Left lung (tissue), 10 donors: Measurements from ENCODE around the gene TSPO2. TPM values are rescaled to one million over a fixed set of nuclear protein-coding genes. Genes with fewer than 3 reads are reported as not detected.

Experiments used
- ATAC-seq: fragments of 200-7000 bp; cut with Tn5 transposase; one replicate; pipeline ENCODE4 v1.9.1; 2020; ENCODE audit warnings: moderate library complexity
- DNase-seq, 4 donors: peaks; one replicate each; pipeline ENCODE4 v3.0.0-alpha.2; 2013 to 2020
- H3K27ac ChIP-seq, 2 donors: fragments of 200-600 bp; sonication (generic) in 1 of 2; one replicate each; pipeline versions ENCODE4 v1.5.0 to v1.8.0; 2020 to 2021
- H3K27me3 ChIP-seq, 2 donors: fragments of 200-600 bp; sonication (generic) in 1 of 2; one replicate each; pipeline versions ENCODE4 v1.5.0 to v1.8.0; 2020 to 2021
- H3K36me3 ChIP-seq, 2 donors: fragments of 200-600 bp; sonication (generic) in 1 of 2; one replicate each; pipeline versions ENCODE4 v1.5.0 to v1.8.0; 2020 to 2021
- H3K4me1 ChIP-seq, 2 donors: fragments of 200-600 bp; one replicate each; pipeline ENCODE4 v1.8.0; 2021
- H3K4me3 ChIP-seq, 2 donors: fragments of 200-600 bp; sonication (generic) in 1 of 2; one replicate each; pipeline versions ENCODE4 v1.5.0 to v1.8.0; 2020 to 2021; ENCODE audit warnings: mild to moderate bottlenecking in 1 of 2
- H3K9me3 ChIP-seq, 2 donors: fragments of 200-600 bp; sonication (generic) in 1 of 2; one replicate each; pipeline versions ENCODE4 v1.5.0 to v1.8.0; 2020 to 2021
- intact Hi-C, 2 donors: fragments of 100-400 bp; cut with DNase I; formaldehyde crosslinking; loops; one replicate each; pipeline versions ENCODE4 v1.11.2 to v1.14.2; 2022
- polyA plus RNA-seq, 6 donors: library from polyadenylated mRNA; unstranded; fragments of 120-200 nt; gene quantifications; one replicate each; pipeline ENCODE4 v1.2.1, GENCODE V29; 2013; ENCODE audit not compliant: insufficient read length in 6 of 6
- total RNA-seq, 2 donors: library from RNA; stranded (reverse); fragmentation: NEBNext Ultra II Directional; extraction: Animal tissue kit (Norgen Biotek cat#: 25700); gene quantifications; one replicate each; pipeline ENCODE4 v1.2.1, GENCODE V29; 2021
- TF ChIP-seq, protein P1 (sequence below), 2 donors: fragments of 200-600 bp; sonication (generic) in 1 of 2; IDR thresholded peaks; one replicate each; pipeline versions ENCODE4 v1.5.0 to v1.8.0; 2021; ENCODE audit warnings: antibody characterized with exemption in 2 of 2
- donor health status: DM: no; HTN: yes; CAD: no.
- donor health status: DM: no; HTN: no; CAD: no.

TSPO2 gene
- total and polyA plus RNA-seq, 8 donors, result 0.52 to 1.5 (median 1.1) TPM; not detected in 2

DNA sequence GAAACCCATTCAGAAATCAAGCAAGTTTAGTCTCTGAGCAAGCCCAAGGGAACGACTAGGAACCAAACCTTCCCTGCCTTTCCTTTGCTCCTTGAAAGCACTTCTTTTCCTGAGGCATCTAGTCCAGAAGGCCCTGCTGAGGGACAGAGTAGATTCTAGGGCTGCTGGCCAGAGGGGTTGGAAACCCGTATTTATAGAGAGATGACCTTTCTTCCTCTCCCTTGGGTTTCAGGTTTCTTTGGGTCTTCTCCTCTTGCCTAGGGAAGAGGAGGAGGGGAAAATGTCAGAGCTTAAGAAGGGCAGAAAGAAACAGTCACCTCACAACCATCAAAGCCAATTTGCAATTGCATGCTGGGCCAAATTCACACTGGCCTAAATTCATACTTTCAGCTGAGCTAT lies 16.5 kb downstream of the TSPO2 start:
- Histone ChIP-seq H3K27me3 (no peaks in the 10 kb centered on the region), H3K4me1 (no peaks in the 10 kb centered on the region), H3K9me3 (no peaks in the 10 kb centered on the region), H3K4me3 (no peak overlapping the region), H3K27ac (no peak overlapping the region), H3K36me3 (peaks cover 0 to 12% of the 10 kb centered on the region in 2 donors)
- intact Hi-C loops, result no loop called here
- no peak for ATAC-seq
- no peak for DNase-seq
- TF ChIP-seq, protein P1, sequence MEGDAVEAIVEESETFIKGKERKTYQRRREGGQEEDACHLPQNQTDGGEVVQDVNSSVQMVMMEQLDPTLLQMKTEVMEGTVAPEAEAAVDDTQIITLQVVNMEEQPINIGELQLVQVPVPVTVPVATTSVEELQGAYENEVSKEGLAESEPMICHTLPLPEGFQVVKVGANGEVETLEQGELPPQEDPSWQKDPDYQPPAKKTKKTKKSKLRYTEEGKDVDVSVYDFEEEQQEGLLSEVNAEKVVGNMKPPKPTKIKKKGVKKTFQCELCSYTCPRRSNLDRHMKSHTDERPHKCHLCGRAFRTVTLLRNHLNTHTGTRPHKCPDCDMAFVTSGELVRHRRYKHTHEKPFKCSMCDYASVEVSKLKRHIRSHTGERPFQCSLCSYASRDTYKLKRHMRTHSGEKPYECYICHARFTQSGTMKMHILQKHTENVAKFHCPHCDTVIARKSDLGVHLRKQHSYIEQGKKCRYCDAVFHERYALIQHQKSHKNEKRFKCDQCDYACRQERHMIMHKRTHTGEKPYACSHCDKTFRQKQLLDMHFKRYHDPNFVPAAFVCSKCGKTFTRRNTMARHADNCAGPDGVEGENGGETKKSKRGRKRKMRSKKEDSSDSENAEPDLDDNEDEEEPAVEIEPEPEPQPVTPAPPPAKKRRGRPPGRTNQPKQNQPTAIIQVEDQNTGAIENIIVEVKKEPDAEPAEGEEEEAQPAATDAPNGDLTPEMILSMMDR (IDR thresholded peaks at IDR 0.05), result no peak

DNA sequence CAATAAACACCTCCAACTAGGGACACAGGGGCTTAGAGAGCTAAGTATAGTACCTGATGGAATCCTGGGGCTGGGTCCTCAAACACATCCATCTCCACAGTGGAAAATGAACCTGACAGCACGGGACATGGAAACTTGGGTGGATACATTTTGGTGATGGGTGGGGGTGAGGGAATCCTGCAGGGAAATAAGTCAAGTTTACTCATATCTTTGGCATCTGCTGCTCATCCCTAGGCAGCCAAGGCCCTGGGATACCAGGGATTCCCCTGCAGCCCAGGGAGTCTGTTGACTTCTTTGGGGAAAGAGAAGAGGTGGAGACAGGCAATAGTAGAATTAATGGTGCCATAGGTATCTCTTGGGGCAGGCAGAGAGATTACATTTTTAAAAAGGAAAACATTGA lies 17.3 kb downstream of the TSPO2 start:
- Histone ChIP-seq H3K27ac (no peak overlapping the region), H3K27me3 (no peaks in the 10 kb centered on the region), H3K4me1 (no peaks in the 10 kb centered on the region), H3K9me3 (no peaks in the 10 kb centered on the region), H3K4me3 (no peak overlapping the region), H3K36me3 (peaks cover 0 to 19% of the 10 kb centered on the region in 2 donors)
- no peak for DNase-seq
- intact Hi-C loops, result no loop called here
- TF ChIP-seq, protein P1 (IDR thresholded peaks at IDR 0.05), result no peak
- ATAC-seq, result no peak

DNA sequence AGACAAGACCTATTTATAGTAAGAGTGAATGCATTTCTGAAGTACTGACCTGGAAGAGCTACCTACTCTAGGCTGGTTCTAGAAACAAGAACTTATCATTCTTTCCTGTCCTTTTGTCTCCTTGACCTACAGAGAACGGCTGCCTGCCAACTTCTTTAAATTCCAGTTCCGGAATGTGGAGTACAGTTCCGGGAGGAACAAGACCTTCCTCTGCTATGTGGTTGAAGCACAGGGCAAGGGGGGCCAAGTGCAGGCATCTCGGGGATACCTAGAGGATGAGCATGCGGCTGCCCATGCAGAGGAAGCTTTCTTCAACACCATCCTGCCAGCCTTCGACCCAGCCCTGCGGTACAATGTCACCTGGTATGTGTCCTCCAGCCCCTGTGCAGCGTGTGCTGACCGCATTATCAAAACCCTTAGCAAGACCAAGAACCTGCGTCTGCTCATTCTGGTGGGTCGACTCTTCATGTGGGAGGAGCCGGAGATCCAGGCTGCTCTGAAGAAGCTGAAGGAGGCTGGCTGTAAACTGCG lies 19.0 kb downstream of the TSPO2 start:
- Histone ChIP-seq H3K27ac (no peak overlapping the region), H3K4me1 (no peaks in the 10 kb centered on the region), H3K36me3 (peaks cover 0 to 35% of the 10 kb centered on the region in 2 donors), H3K27me3 (no peaks in the 10 kb centered on the region), H3K4me3 (no peak overlapping the region), H3K9me3 (no peaks in the 10 kb centered on the region)
- ATAC-seq (peak; percentile 46), DNase-seq (no peak)
- TF ChIP-seq, protein P1 (IDR thresholded peaks at IDR 0.05), result no peak
- intact Hi-C loops, result no loop called here

DNA sequence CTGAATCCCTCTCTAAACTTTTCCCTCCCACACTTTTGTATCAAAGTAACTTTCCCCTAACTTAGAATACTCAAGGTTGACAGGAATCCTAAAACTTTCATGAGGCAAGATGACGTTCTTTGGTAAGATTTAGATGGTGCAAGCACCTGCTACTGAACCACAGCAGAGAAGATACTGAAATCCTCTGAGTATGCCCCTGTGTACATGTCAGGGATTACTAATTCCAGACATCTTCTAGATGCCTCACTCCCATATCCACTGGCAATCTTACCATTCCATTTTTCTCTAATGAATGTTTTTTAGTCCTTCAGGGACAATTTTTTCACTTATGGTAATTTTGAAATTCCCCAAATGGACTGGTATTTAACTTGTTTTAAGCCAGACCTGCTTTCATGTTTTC lies 19.8 kb downstream of the TSPO2 start:
- TF ChIP-seq, protein P1 (IDR thresholded peaks at IDR 0.05), result no peak
- Histone ChIP-seq H3K4me3 (no peak overlapping the region), H3K27ac (no peak overlapping the region), H3K4me1 (peaks cover 0 to 7% of the 10 kb centered on the region in 2 donors), H3K9me3 (no peaks in the 10 kb centered on the region), H3K27me3 (no peaks in the 10 kb centered on the region), H3K36me3 (peaks cover 0 to 37% of the 10 kb centered on the region in 2 donors)
- intact Hi-C loops, result no loop called here
- ATAC-seq (no peak), DNase-seq (no peak)

DNA sequence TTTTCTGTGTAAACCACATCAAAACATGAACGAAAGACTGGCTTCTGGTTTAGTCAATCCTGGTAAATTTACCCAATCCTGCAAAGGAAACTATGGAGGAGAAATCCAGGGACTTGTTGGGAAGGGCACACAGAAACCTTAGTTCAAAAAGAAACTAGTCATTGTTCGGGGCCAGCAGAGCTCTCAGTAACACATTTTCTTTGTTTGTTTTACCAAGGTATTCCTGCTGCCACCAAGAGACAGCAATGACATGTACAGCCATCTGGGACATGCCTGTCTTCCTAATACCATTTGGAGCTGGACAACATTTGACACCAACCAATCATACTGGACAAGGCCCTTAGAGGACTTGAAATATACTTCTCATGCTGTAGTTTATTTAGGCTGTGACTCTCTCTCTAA lies 21.6 kb downstream of the TSPO2 start:
- DNase-seq, result no peak
- TF ChIP-seq, protein P1 (IDR thresholded peaks at IDR 0.05), result no peak
- Histone ChIP-seq H3K4me1 (peaks cover 0 to 7% of the 10 kb centered on the region in 2 donors), H3K4me3 (no peak overlapping the region), H3K9me3 (no peaks in the 10 kb centered on the region), H3K27ac (no peak overlapping the region), H3K36me3 (peaks cover 0 to 37% of the 10 kb centered on the region in 2 donors), H3K27me3 (no peaks in the 10 kb centered on the region)
- intact Hi-C loops, result no loop called here
- no peak for ATAC-seq
